DOHH2 (cell line): ENCODE data around the gene PID1.

ENCODE experiments used
- H3F3A ChIP-seq: fragments of 200-600 bp; sonication (generic), shearing (Covaris generic); 2 replicates; pipeline ENCODE4 v1.6.0; 2016; ENCODE audit warnings: antibody characterized with exemption, mild to moderate bottlenecking; ENCODE audit not compliant: control insufficient read depth, insufficient read depth
- H3K27ac ChIP-seq: fragments of 200-600 bp; sonication (generic); 2 replicates; pipeline ENCODE4 v1.5.1; 2014; ENCODE audit warnings: low read depth, mild to moderate bottlenecking, low read length, moderate library complexity
- H3K27me3 ChIP-seq: fragments of 200-600 bp; sonication (generic); 2 replicates; pipeline ENCODE4 v1.6.1; 2014; ENCODE audit warnings: mild to moderate bottlenecking, low read length, mixed read lengths; ENCODE audit not compliant: control insufficient read depth
- H3K36me3 ChIP-seq: fragments of 200-600 bp; sonication (generic); 2 replicates; pipeline ENCODE4 v1.6.1; 2014; ENCODE audit warnings: mild to moderate bottlenecking, low read length, moderate library complexity, mixed read lengths; ENCODE audit not compliant: control insufficient read depth
- H3K4me1 ChIP-seq: fragments of 200-600 bp; sonication (generic); 2 replicates; pipeline ENCODE4 v1.6.1; 2014; ENCODE audit warnings: mild to moderate bottlenecking, low read length, mixed read lengths; ENCODE audit not compliant: control insufficient read depth
- H3K4me2 ChIP-seq: fragments of 200-600 bp; sonication (generic); 2 replicates; pipeline ENCODE4 v1.6.0; 2014; ENCODE audit warnings: mild to moderate bottlenecking, low read length, moderate library complexity
- H3K4me3 ChIP-seq: fragments of 200-600 bp; sonication (generic); 2 replicates; pipeline ENCODE4 v1.5.1; 2014; ENCODE audit warnings: mild to moderate bottlenecking, low read length, mixed read lengths
- H3K79me2 ChIP-seq: fragments of 200-600 bp; sonication (generic); 2 replicates; pipeline ENCODE4 v1.6.1; 2014; ENCODE audit warnings: mild to moderate bottlenecking, low read length, mixed read lengths; ENCODE audit not compliant: control insufficient read depth
- H3K9me2 ChIP-seq: fragments of 200-600 bp; sonication (generic); replicated peaks from 2 replicates; pipeline ENCODE4 v1.6.1; 2014; ENCODE audit warnings: mild to moderate bottlenecking, low read length, mixed read lengths; ENCODE audit not compliant: control insufficient read depth
- H3K9me3 ChIP-seq: fragments of 200-600 bp; sonication (generic); 2 replicates; pipeline ENCODE4 v1.6.1; 2014; ENCODE audit warnings: antibody characterized with exemption, low read length, mixed read lengths; ENCODE audit not compliant: control insufficient read depth, insufficient read depth
- H4K20me1 ChIP-seq: fragments of 200-600 bp; sonication (generic); 2 replicates; pipeline ENCODE4 v1.6.0; 2014; ENCODE audit warnings: low read depth, mild to moderate bottlenecking, antibody characterized with exemption, low read length, moderate library complexity; ENCODE audit not compliant: control insufficient read depth, insufficient read depth
- CTCF ChIP-seq: fragments of 200-600 bp; sonication (generic); IDR thresholded peaks from one replicate; pipeline ENCODE4 v1.5.1; 2014; ENCODE audit warnings: antibody characterized with exemption, mild to moderate bottlenecking, low read depth, low read length; ENCODE audit not compliant: poor library complexity, severe bottlenecking
- EZH2phosphoT487 ChIP-seq: fragments of 200-600 bp; sonication (generic); IDR thresholded peaks from 2 replicates; pipeline ENCODE4 v1.6.1; 2017; ENCODE audit warnings: borderline replicate concordance, mild to moderate bottlenecking, antibody characterized with exemption, low read length, moderate library complexity, mixed read lengths

Gene PID1

GRCh38 chr2:228988786-228989185, 282.3 kb downstream of the PID1 start:
- TF ChIP-seq CTCF (no peak), EZH2phosphoT487 (no peak)
- H4K20me1 ChIP-seq: no peaks in the 10 kb centered on the region
- H3K36me3 ChIP-seq: no peaks in the 10 kb centered on the region
- H3K4me3 ChIP-seq: no peak overlapping the region
- H3K4me2 ChIP-seq: no peak overlapping the region
- H3K27me3 ChIP-seq: no peaks in the 10 kb centered on the region
- no peak overlapping the region for H3K27ac ChIP-seq
- H3K9me2 ChIP-seq: no peaks in the 10 kb centered on the region
- H3K79me2 ChIP-seq: no peaks in the 10 kb centered on the region
- H3F3A ChIP-seq: no peaks in the 10 kb centered on the region
- H3K4me1 ChIP-seq: no peaks in the 10 kb centered on the region
- H3K9me3 ChIP-seq: peaks cover 19% of the 10 kb centered on the region; the same call in 1 of the 2 replicates

DNA sequence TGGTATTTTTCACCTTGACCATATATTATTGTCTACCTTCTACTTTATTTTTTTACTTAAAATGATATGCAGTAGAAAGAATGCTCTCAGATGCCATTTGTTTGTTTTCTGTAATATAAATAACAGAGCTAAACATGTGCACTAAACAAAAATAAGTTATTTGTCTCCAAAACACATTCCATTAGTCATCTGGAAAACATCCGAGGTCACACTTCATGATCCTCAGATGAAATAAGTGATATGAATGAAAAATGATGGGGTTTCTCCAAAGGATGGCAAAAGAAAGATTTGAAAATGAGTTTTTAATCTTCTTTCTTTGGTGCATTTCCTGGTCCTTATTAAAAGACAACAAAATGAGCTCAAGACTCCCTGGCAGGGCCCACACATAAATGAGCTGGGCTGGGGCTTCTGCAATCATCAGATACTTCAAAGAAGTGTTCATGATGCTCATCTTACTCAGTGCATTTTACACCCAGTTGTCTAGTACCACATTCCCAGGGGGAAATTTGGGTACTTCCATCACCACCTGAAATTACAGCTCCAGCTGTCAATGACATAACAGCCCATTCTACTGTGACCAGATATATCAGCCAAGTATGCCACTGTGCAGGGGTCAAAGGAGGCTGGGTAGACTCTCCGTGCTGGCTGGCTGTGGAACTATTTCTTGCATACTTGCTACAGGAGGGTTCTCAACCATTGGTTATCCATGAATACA, 283.5 kb downstream of the PID1 start:
- H3K4me3 ChIP-seq: no peak overlapping the region
- H3K9me2 ChIP-seq: 0 out of 2 replicates have a peak, but pooled peaks cover 2% of the 10 kb centered on the region
- H3K79me2 ChIP-seq: no peaks in the 10 kb centered on the region
- H3K4me1 ChIP-seq: no peaks in the 10 kb centered on the region
- TF ChIP-seq EZH2phosphoT487 (no peak), CTCF (no peak)
- H3K4me2 ChIP-seq: no peak overlapping the region
- H3K36me3 ChIP-seq: no peaks in the 10 kb centered on the region
- no peaks in the 10 kb centered on the region for H4K20me1 ChIP-seq
- no peak overlapping the region for H3K27ac ChIP-seq
- no peaks in the 10 kb centered on the region for H3F3A ChIP-seq
- H3K9me3 ChIP-seq: peaks cover 14% of the 10 kb centered on the region; the same call in 1 of the 2 replicates
- H3K27me3 ChIP-seq: no peaks in the 10 kb centered on the region

GRCh38 chr2:228986961-228987360, 284.1 kb downstream of the PID1 start:
- no peak overlapping the region for H3K4me3 ChIP-seq
- no peak overlapping the region for H3K27ac ChIP-seq
- no peak overlapping the region for H3K4me2 ChIP-seq
- no peaks in the 10 kb centered on the region for H3K79me2 ChIP-seq
- peaks cover 7% of the 10 kb centered on the region; the same call in 1 of the 2 replicates for H3K9me3 ChIP-seq
- no peaks in the 10 kb centered on the region for H3K36me3 ChIP-seq
- H3K27me3 ChIP-seq: no peaks in the 10 kb centered on the region
- no peaks in the 10 kb centered on the region for H3K4me1 ChIP-seq
- H3K9me2 ChIP-seq: 0 out of 2 replicates have a peak, but pooled peaks cover 2% of the 10 kb centered on the region
- TF ChIP-seq EZH2phosphoT487: no peak
- TF ChIP-seq CTCF: no peak
- H3F3A ChIP-seq: no peaks in the 10 kb centered on the region
- H4K20me1 ChIP-seq: no peaks in the 10 kb centered on the region
